Endothelial cell of umbilical vein (primary cell): ENCODE measurements around the gene NFATC2. TPM values are rescaled to one million over a fixed set of nuclear protein-coding genes. Genes with fewer than 3 reads are reported as not detected.

Experiments
- BruUV-seq: library from RNA; stranded (reverse); fragments of 400-500 nt; replicated peaks from 2 replicates; lab custom pipeline; 2021; lab: Mats Ljungman, UMichigan
- CTCF ChIA-PET: fragments of 300-600, 350-600 bp; sonication (Branson Sonifier 250); formaldehyde crosslinking; loops from one replicate; lab custom pipeline; 2021; ENCODE audit warnings: antibody characterized with exemption, inconsistent platforms; lab: Charles Lee
- POLR2A ChIA-PET: fragments of 300-600, 350-600 bp; sonication (Branson Sonifier 250); formaldehyde crosslinking; loops from one replicate; lab custom pipeline; 2021; ENCODE audit warnings: antibody characterized with exemption, inconsistent platforms; lab: Charles Lee
- DNase-seq: peaks from one replicate; pipeline ENCODE4 v3.0.0-alpha.2; 2011; ENCODE audit warnings: low read depth, low spot score
- FAIRE-seq: peaks from 2 replicates; lab custom pipeline; 2011; peaks lifted over from hg19 to GRCh38; lab: Jason Lieb, UNC
- H2AFZ ChIP-seq: 2 replicates; pipeline ENCODE4 v1.6.0; 2012; ENCODE audit warnings: low read depth, low read length, control low read depth, inconsistent platforms
- H3K27ac ChIP-seq: 2 replicates; pipeline ENCODE4 v1.5.1; 2011; ENCODE audit warnings: low read depth, mild to moderate bottlenecking, control low read depth, low read length, moderate library complexity; ENCODE audit not compliant: insufficient read depth
- H3K27me3 ChIP-seq, 2 experiments: 2 replicates each; pipeline versions ENCODE4 v1.6.0 to v1.6.1; 2011; ENCODE audit warnings: low read length in 2 of 2, mixed read lengths in 1 of 2; ENCODE audit not compliant: control insufficient read depth in 2 of 2, insufficient read depth in 2 of 2
- H3K36me3 ChIP-seq, 2 experiments: 2 replicates in 1 of 2; 3 replicates in 1 of 2; pipeline ENCODE4 v1.5.1; 2011; ENCODE audit warnings: low read length in 2 of 2, mild to moderate bottlenecking in 1 of 2, moderate library complexity in 1 of 2; ENCODE audit not compliant: control insufficient read depth in 2 of 2, insufficient read depth in 2 of 2; ENCODE audit errors: extremely low read depth in 1 of 2
- H3K4me1 ChIP-seq: 3 replicates; pipeline ENCODE4 v1.5.1; 2011; ENCODE audit warnings: mild to moderate bottlenecking, low read length; ENCODE audit not compliant: control insufficient read depth, insufficient read depth; ENCODE audit errors: extremely low read depth
- H3K4me2 ChIP-seq: 2 replicates; pipeline ENCODE4 v1.6.1; 2011; ENCODE audit warnings: low read length, control low read depth, mixed read lengths; ENCODE audit not compliant: insufficient read depth
- H3K4me3 ChIP-seq, 3 experiments: fragments of 200-600 bp in 1 of 3; sonication (generic), shearing (Covaris generic) in 1 of 3; replicated peaks in 1 of 3; 2 replicates each; pipeline ENCODE4 v1.5.1; 2011 to 2016; ENCODE audit warnings: control low read depth in 3 of 3, low read length in 3 of 3, mild to moderate bottlenecking in 2 of 3, inconsistent platforms in 1 of 3, low read depth in 1 of 3, moderate library complexity in 1 of 3; ENCODE audit not compliant: insufficient read depth in 1 of 3
- H3K79me2 ChIP-seq: 2 replicates; pipeline ENCODE4 v1.6.0; 2012; ENCODE audit warnings: low read length, inconsistent platforms; ENCODE audit not compliant: control insufficient read depth, insufficient read depth
- H3K9ac ChIP-seq: replicated peaks from 2 replicates; pipeline ENCODE3; 2011; ENCODE audit warnings: low read length, control low read depth; ENCODE audit not compliant: insufficient read depth; ENCODE audit errors: extremely low read depth
- H3K9me1 ChIP-seq: replicated peaks from 3 replicates; pipeline ENCODE4 v1.6.0; 2011; ENCODE audit warnings: mild to moderate bottlenecking, low read length; ENCODE audit not compliant: control insufficient read depth, insufficient read depth; ENCODE audit errors: extremely low read depth
- H3K9me3 ChIP-seq: replicated peaks from 2 replicates; pipeline ENCODE4 v1.5.1; 2012; ENCODE audit warnings: low read length, inconsistent platforms; ENCODE audit not compliant: control insufficient read depth, insufficient read depth
- H4K20me1 ChIP-seq: replicated peaks from 2 replicates; pipeline ENCODE3; 2011; ENCODE audit warnings: mild to moderate bottlenecking, low read length; ENCODE audit not compliant: control insufficient read depth, insufficient read depth; ENCODE audit errors: extremely low read depth
- CTCF ChIP-seq, 2 donors: IDR thresholded peaks; 1 replicate in 1 of 2; 2 replicates in 1 of 2; pipeline ENCODE4 v1.5.1; 2011; ENCODE audit warnings: low read length in 2 of 2, mild to moderate bottlenecking in 2 of 2, moderate library complexity in 2 of 2, control low read depth in 1 of 2, inconsistent platforms in 1 of 2, low read depth in 1 of 2; ENCODE audit not compliant: insufficient read depth in 1 of 2; ENCODE audit errors: extremely low read depth in 1 of 2
- EZH2 ChIP-seq: IDR thresholded peaks from 2 replicates; pipeline ENCODE4 v1.6.1; 2012; ENCODE audit warnings: borderline replicate concordance, low read depth, mild to moderate bottlenecking, moderate library complexity, low read length, inconsistent platforms; ENCODE audit not compliant: severe bottlenecking
- FOS ChIP-seq: IDR thresholded peaks from 2 replicates; pipeline ENCODE4 v1.6.1; 2011; ENCODE audit warnings: mild to moderate bottlenecking, low read length, moderate library complexity, borderline replicate concordance; ENCODE audit not compliant: insufficient read depth
- GATA2 ChIP-seq: IDR thresholded peaks from 2 replicates; pipeline ENCODE4 v1.7.0; 2011; ENCODE audit warnings: low read depth, mild to moderate bottlenecking, moderate library complexity, mixed read lengths, low read length; ENCODE audit not compliant: insufficient read length, insufficient read depth
- JUN ChIP-seq: IDR thresholded peaks from 2 replicates; pipeline ENCODE4 v1.6.1; 2011; ENCODE audit warnings: borderline replicate concordance, low read depth; ENCODE audit not compliant: insufficient read length, insufficient read depth
- MAX ChIP-seq: IDR thresholded peaks from 2 replicates; pipeline ENCODE4 v1.6.1; 2011; ENCODE audit not compliant: insufficient read depth, insufficient read length
- MYC ChIP-seq: IDR thresholded peaks from one replicate; pipeline ENCODE4 v1.6.1; 2011; ENCODE audit warnings: mild to moderate bottlenecking, low read depth, low read length
- POLR2A ChIP-seq: IDR thresholded peaks from 2 replicates; pipeline ENCODE4 v1.6.1; 2012; ENCODE audit warnings: low read depth, mild to moderate bottlenecking, control low read depth, low read length
- POLR2AphosphoS5 ChIP-seq: IDR thresholded peaks from 2 replicates; pipeline ENCODE4 v1.6.1; 2012; ENCODE audit warnings: low read depth, mild to moderate bottlenecking, control low read depth, low read length, moderate library complexity; ENCODE audit not compliant: insufficient read depth
- dilution Hi-C: fragments of 300-500 bp; cut with MboI; formaldehyde crosslinking; loops from one replicate; pipeline ENCODE4 v1.15.0; 2019; ENCODE audit warnings: low sequenced_read_pairs; ENCODE audit not compliant: extremely low pct_ligation_motif_present
- intact Hi-C: fragments of 100-400 bp; cut with micrococcal nuclease; formaldehyde crosslinking; loops from one replicate; pipeline ENCODE4 v1.10.0; 2022
- polyA plus RNA-seq, 4 experiments: library from polyadenylated mRNA; depleted of rRNA in 3 of 4; stranded (reverse) in 3 of 4; unstranded in 1 of 4; fragments of >200 nt; gene quantifications; 2 replicates each; pipeline versions ENCODE4 v1.2.1 to v1.2.3, GENCODE V29; 2011 to 2012; ENCODE audit warnings: missing spikeins in 1 of 4
- total RNA-seq: library from RNA; stranded (reverse); gene quantifications from 2 replicates; pipeline ENCODE4 v1.2.3, GENCODE V29; 2021

Gene NFATC2
- total and polyA plus RNA-seq, 2 donors (not counting 3 experiments of a cell fraction or from before 2014, with no cell fraction given), result 3.1 to 13.0 TPM

- CTCF ChIA-PET, result interaction anchor here (0.8 to 1.8 kb wide), 3 partner anchors 48 to 168 kb away, joined by 3 to 5 read pairs (median 3); partner anchors contain the start of gene NFATC2
- H3K27ac ChIP-seq, result no peak overlapping the region
- no peaks in the 10 kb centered on the region for H3K9me1 ChIP-seq
- H4K20me1 ChIP-seq, result no peaks in the 10 kb centered on the region
- FAIRE-seq, result no peak
- dilution Hi-C loops (no loop called here), intact Hi-C loops (loop anchor here (5.0 kb wide), 2 partner anchors 33 to 107 kb away; no protein-coding TSS in a partner anchor)
- H3K4me2 ChIP-seq, result no peak overlapping the region
- H3K27me3 ChIP-seq, result no peaks in the 10 kb centered on the region
- no peak overlapping the region for H3K9ac ChIP-seq
- DNase-seq, result no peak
- no peak overlapping the region for H2AFZ ChIP-seq
- no peaks in the 10 kb centered on the region for H3K9me3 ChIP-seq
- POLR2A ChIA-PET, result no interaction called here
- no TSS peak for BruUV-seq
- H3K79me2 ChIP-seq, result no peaks in the 10 kb centered on the region
- H3K4me1 ChIP-seq, result peaks cover 33% of the 10 kb centered on the region
- TF ChIP-seq CTCF (IDR thresholded peaks at IDR 0.05; ENCODE audit: extremely low read depth in 1 of 2, insufficient read depth in 1 of 2, low read depth in 1 of 2, low read length in 2 of 2), result no peak
- no peak for TF ChIP-seq JUN
- no peak for TF ChIP-seq EZH2
- no peak for TF ChIP-seq POLR2A
- TF ChIP-seq POLR2AphosphoS5, result no peak
- no peak for TF ChIP-seq MYC
- no peak for TF ChIP-seq FOS
- no peak for TF ChIP-seq MAX
- no peak for TF ChIP-seq GATA2
- H3K36me3 ChIP-seq, result no peaks in the 10 kb centered on the region
- H3K4me3 ChIP-seq, result no peak overlapping the region
Measured at GRCh38 chr20:51494241-51495110, 48.0 kb downstream of the NFATC2 start.
